HEK293T (cell line): ENCODE results near the gene PITPNM3.

Experiments
- CTCF ChIA-PET: fragments of 350-600 bp; formaldehyde crosslinking; extraction: SDS; loops from one replicate; lab custom pipeline; 2021; ENCODE audit warnings: antibody characterized with exemption, inconsistent platforms; lab: Yijun Ruan, JAX
- POLR2A ChIA-PET: fragments of 350-600 bp; formaldehyde crosslinking; extraction: SDS; loops from one replicate; lab custom pipeline; 2020; ENCODE audit warnings: antibody characterized with exemption, inconsistent platforms; lab: Yijun Ruan, JAX
- DNase-seq: peaks from one replicate; pipeline ENCODE4 v3.0.0; 2012; ENCODE audit warnings: mixed read lengths; ENCODE audit errors: extremely low spot score
- ARNT ChIP-seq: fragments of 450-650 bp; IDR thresholded peaks from 2 replicates; pipeline ENCODE4 v1.6.1; 2017; ENCODE audit warnings: mild to moderate bottlenecking
- BHLHE40 ChIP-seq: fragments of 450-650 bp; IDR thresholded peaks from 2 replicates; pipeline ENCODE4 v1.6.1; 2016; ENCODE audit warnings: mild to moderate bottlenecking, moderate library complexity, borderline replicate concordance
- CTBP1 ChIP-seq: fragments of 450-650 bp; IDR thresholded peaks from 2 replicates; pipeline ENCODE4 v1.6.1; 2016; ENCODE audit warnings: borderline replicate concordance
- ELF4 ChIP-seq: fragments of 450-650 bp; IDR thresholded peaks from 2 replicates; pipeline ENCODE4 v1.6.1; 2017; ENCODE audit warnings: antibody characterized with exemption
- FOXA1 ChIP-seq: fragments of 450-650 bp; IDR thresholded peaks from 2 replicates; pipeline ENCODE4 v1.6.1; 2016; ENCODE audit warnings: mild to moderate bottlenecking
- FOXK2 ChIP-seq: fragments of 450-650 bp; IDR thresholded peaks from 2 replicates; pipeline ENCODE4 v1.6.1; 2016; ENCODE audit warnings: mild to moderate bottlenecking
- FOXM1 ChIP-seq: fragments of 450-650 bp; IDR thresholded peaks from 2 replicates; pipeline ENCODE4 v1.6.1; 2017; ENCODE audit warnings: mild to moderate bottlenecking, borderline replicate concordance
- HDGF ChIP-seq: fragments of 450-650 bp; IDR thresholded peaks from 2 replicates; pipeline ENCODE4 v1.6.1; 2017; ENCODE audit warnings: antibody characterized with exemption, borderline replicate concordance
- L3MBTL2 ChIP-seq: fragments of 450-650 bp; conservative IDR thresholded peaks from 2 replicates; pipeline ENCODE4 v1.6.1; 2016; ENCODE audit warnings: mild to moderate bottlenecking
- LEF1 ChIP-seq: fragments of 450-650 bp; IDR thresholded peaks from 2 replicates; pipeline ENCODE4 v1.6.1; 2017; ENCODE audit warnings: mild to moderate bottlenecking, borderline replicate concordance
- NFRKB ChIP-seq: fragments of 450-650 bp; IDR thresholded peaks from 2 replicates; pipeline ENCODE4 v1.6.1; 2016; ENCODE audit warnings: mild to moderate bottlenecking, moderate library complexity
- SP1 ChIP-seq: fragments of 450-650 bp; IDR thresholded peaks from 2 replicates; pipeline ENCODE4 v1.6.1; 2017
- SUZ12 ChIP-seq: fragments of 450-650 bp; IDR thresholded peaks from 2 replicates; pipeline ENCODE4 v1.6.1; 2016; ENCODE audit warnings: mild to moderate bottlenecking
- TARDBP ChIP-seq: fragments of 450-650 bp; IDR thresholded peaks from 2 replicates; pipeline ENCODE4 v1.6.1; 2016
- ZNF384 ChIP-seq: fragments of 450-650 bp; IDR thresholded peaks from 2 replicates; pipeline ENCODE4 v1.6.1; 2016
- TF ChIP-seq, protein P1 (sequence below): fragments of 450-650 bp; IDR thresholded peaks from 2 replicates; pipeline ENCODE4 v1.6.1; 2016

The PITPNM3 gene

DNA sequence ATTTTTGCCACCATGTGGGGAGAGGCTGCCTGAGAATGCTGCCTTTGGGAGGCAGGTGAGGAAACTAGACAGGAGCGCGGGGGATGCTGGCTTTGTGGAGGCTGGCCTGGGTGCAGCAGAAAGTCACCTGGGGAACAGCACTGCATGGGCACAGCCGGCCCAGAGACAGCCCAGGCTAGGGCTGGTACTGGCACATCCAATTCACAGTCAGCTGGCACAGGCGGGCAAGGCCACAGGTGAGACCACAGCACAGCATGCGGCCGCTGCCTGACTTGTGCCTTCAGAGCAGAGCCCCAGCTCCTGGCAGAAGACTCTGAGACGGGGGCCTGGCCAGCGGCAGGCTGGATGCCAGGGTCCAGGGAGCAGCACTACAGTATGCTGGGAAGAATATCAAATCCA is 16.6 kb upstream of the PITPNM3 start:
- ChIA-PET POLR2A (no interaction called here), CTCF (no interaction called here)
- TF ChIP-seq, protein P1, sequence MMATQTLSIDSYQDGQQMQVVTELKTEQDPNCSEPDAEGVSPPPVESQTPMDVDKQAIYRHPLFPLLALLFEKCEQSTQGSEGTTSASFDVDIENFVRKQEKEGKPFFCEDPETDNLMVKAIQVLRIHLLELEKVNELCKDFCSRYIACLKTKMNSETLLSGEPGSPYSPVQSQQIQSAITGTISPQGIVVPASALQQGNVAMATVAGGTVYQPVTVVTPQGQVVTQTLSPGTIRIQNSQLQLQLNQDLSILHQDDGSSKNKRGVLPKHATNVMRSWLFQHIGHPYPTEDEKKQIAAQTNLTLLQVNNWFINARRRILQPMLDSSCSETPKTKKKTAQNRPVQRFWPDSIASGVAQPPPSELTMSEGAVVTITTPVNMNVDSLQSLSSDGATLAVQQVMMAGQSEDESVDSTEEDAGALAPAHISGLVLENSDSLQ = no peak
- no peak for TF ChIP-seq SP1
- no peak for TF ChIP-seq CTBP1
- TF ChIP-seq BHLHE40 = no peak
- no peak for TF ChIP-seq LEF1
- TF ChIP-seq L3MBTL2 = no peak
- TF ChIP-seq ELF4 = no peak
- no peak for TF ChIP-seq FOXA1
- no peak for TF ChIP-seq SUZ12
- TF ChIP-seq NFRKB = no peak
- no peak for TF ChIP-seq TARDBP
- DNase-seq = no peak

DNA sequence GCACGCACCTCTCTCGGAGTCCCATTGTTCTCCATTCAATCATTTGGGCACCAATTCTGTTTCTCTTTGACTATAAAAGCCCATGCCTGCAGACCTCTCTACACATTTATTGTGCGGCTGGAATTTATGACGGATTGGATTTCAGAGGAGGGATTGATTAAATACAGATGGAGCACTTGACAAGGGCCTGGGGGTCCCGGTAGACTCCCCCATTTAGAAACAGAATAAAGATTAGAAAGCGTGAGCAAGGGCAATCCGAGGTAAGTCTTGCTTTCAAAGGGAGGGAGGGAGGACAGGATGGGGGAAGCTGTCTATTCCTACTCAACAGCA is 15.1 kb upstream of the PITPNM3 start:
- TF ChIP-seq L3MBTL2 = no peak
- ChIA-PET CTCF (no interaction called here), POLR2A (no interaction called here)
- no peak for DNase-seq

DNA sequence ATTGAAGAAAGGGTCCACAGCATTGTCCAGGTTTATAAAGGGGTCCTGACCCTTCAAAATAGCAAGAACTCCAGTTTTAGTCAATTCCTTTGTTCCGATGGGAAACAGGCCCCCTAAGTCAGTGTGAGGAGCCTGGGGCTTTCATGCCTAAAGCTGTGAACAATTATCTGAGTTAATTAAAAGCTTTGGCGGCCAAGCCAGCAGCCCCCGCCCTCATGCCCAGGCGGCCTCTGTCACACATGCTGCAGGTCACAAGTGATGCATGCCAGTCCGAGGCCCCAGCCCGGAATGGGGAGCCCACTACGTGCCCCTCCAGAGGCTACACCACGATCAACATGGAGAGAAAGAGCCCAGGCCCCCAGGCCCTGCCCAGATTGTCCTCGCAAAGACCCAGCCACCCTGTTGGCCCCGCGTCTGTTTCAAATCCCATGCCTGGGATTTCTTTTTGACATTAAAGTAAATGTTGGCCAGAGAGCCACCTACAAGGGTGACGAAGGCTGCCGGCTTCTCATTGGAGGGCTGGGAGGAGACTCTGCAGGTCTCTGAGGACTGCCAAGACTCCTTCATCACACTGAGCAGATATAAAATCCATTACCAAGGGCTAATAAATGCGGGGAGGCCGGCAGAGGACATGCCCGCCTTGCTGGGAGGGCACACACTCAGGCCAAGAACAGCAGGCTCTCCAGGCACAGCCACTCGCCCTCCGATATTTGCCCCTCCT is 14.5 kb upstream of the PITPNM3 start:
- no peak for DNase-seq

DNA sequence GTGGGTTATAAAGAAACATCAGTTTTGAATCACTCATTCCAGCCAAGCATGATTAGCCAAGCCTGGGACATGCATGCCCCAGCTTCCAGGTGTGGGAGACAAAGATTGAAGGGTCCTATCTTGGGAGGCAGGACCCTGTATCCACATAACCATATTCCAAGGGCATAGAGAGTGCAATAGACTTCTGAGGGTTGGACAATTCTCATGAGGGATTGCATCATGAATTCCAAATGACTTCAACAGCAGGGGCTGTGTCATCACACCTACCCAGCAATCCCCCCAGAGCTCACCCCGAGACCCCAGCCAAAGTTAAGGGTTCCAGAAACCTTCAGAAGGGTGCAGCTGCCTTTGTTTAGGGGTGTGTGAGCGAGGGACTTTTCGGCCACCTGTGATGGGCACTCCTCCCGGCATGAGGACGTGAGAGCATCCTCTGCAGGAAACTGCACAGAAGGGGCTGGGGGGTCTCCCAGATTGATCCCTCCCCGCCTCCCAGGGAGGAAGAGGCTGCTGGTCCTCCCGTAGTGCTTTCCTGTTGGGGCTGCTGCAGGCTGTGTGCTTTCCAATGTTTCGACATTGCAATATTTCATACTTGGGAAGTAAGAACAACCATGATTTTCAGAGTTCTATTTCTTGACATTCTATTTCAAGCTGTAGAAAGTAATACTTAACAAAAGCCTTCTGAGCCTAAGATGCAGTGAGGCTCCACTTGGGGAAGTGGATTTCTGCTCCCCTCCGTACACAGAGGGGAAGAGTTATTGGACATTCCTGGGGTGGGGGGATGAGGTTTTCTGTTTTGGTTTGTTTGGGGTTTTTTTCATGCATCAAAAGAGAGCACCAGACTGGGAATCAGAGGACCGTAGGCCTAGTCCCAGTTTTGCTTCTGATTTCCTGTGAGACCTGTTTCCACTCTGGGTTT is 13.3 kb upstream of the PITPNM3 start:
- no peak for DNase-seq
- ChIA-PET POLR2A (no interaction called here), CTCF (no interaction called here)
- no peak for TF ChIP-seq BHLHE40
- TF ChIP-seq NFRKB = no peak
- TF ChIP-seq SUZ12 = no peak
- TF ChIP-seq TARDBP = no peak
- TF ChIP-seq LEF1 = no peak
- TF ChIP-seq HDGF = no peak
- no peak for TF ChIP-seq ELF4
- no peak for TF ChIP-seq CTBP1
- no peak for TF ChIP-seq SP1
- no peak for TF ChIP-seq ARNT
- TF ChIP-seq FOXM1 = no peak
- TF ChIP-seq L3MBTL2 = no peak
- TF ChIP-seq FOXK2 = no peak
- TF ChIP-seq, protein P1 = no peak
- TF ChIP-seq ZNF384 = no peak
- no peak for TF ChIP-seq FOXA1

More for the DNA sequence above, 14.5 kb upstream of the PITPNM3 start:
- TF ChIP-seq SUZ12 = no peak
- TF ChIP-seq FOXA1 = no peak
- no peak for TF ChIP-seq NFRKB
- TF ChIP-seq L3MBTL2 = no peak
- no peak for TF ChIP-seq ELF4
- no peak for TF ChIP-seq FOXM1
- TF ChIP-seq LEF1 = no peak
- POLR2A ChIA-PET = no interaction called here
- CTCF ChIA-PET = no interaction called here

DNA sequence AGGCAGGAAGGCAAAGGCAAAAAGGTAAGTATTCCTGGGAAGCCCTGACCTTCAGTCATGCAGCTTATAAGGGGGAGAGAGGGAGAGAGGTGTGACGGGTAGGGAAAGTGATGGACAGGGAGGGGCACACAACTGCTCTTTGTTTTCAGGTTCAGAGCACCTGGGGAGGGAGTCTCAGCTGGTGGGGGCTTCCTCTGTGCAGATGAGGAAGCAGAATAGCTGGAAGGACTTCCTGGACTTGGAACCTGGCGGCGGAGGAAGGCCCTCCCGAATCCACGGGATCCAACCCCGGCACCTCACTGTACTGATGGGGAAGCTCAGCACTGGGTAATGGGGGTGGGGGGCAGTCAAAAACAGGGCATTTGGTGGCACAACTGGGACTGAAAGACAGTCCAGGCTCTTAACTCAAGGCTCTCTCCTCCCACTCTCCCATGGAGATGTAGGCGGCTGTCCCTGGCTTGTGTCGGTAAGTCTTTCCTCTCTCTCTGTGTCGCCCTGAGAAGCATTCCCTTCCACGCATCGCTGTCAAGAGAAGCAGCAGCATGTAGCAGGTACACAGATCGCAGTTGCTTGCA is 11.9 kb upstream of the PITPNM3 start:
- ChIA-PET CTCF (no interaction called here), POLR2A (no interaction called here)
- no peak for TF ChIP-seq CTBP1
- no peak for TF ChIP-seq FOXA1
- no peak for TF ChIP-seq L3MBTL2
- no peak for TF ChIP-seq SUZ12
- TF ChIP-seq, protein P1 = no peak
- no peak for DNase-seq

DNA sequence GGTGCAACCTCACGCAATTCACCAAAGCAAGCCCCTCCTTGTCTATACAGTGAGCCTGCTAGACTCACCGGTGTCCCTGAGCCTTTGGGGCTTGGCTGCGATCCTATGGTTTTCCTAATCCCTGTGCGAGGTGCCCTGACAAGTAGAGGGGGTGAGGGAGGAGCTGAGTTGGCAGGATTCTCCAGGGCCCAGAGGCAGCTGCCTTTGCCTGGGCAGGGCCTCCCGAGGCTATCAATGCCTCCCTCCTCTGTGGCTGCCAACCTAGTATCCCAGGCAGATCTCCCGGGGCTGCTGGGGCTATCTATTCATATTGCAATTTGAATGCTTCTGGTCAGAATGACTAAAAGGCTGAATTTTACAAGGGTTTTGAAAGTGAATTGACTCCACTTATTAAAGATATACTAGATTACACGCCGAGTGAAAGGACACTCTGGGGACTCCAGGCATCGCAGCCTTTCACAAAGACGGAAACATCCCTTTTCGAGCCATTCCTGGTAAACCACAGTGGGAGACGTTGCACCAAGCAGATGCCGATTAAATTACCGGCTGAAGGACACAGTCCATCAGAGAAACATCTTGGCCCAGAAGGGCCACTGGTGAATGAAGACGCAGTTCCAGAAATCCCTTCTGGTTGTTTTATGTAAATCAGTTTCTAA is 11.3 kb upstream of the PITPNM3 start:
- CTCF ChIA-PET = no interaction called here
- POLR2A ChIA-PET = no interaction called here
- no peak for DNase-seq
- no peak for TF ChIP-seq SP1
- TF ChIP-seq NFRKB = no peak
- no peak for TF ChIP-seq ELF4
- TF ChIP-seq L3MBTL2 = no peak
- no peak for TF ChIP-seq LEF1
- TF ChIP-seq ARNT = no peak
- no peak for TF ChIP-seq SUZ12
- no peak for TF ChIP-seq HDGF
- TF ChIP-seq BHLHE40 = no peak
